ENCODE results near the gene VRK1. TPM values are rescaled to one million over a fixed set of nuclear protein-coding genes. Genes with fewer than 3 reads are reported as not detected.

Gene VRK1
- total RNA-seq, 6 donors from 2014 or later = 6.7 to 19.9 (median 9.9) TPM

DNA sequence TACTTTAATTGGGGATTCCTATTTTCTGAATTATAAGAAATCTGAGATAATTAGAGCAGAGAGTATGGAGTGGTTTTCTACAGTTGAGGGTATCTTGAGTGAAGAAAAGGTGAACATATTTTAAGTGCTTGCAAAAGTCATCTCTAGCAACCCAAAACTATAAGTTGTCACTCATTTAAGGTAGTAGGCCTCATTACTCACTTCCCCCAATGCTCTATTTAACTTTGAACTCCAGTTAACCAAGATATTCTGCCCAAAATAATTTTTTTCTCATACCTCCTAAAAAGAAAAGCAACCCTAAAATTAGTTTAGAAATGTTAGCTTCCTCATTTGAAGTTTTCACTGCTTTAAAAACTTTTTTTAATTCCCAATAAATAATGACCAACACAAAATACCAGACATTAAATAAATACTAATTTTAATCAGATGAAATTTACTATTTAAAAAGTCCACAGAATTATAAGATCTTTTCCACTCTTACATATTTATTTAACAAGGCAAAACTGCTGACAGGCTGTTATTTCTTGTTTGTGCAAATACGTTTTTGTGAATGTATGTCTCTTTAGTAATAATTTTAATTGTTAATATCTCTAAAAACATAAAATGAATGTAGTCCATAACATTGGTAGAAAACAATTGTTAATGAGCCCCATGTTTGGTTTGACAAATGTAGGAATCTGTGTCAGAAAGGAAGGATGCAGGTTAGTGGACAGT lies 47.8 kb downstream of the VRK1 start:
- no peak overlapping the region for H3K27ac ChIP-seq
- 92 to 95% methylated on average over 1 of the region's 1 CpG for WGBS, 2 donors
- H3K4me1 ChIP-seq = no peaks in the 10 kb centered on the region
- H3K9me3 ChIP-seq = no peaks in the 10 kb centered on the region
- H3K27me3 ChIP-seq = no peaks in the 10 kb centered on the region
- H3K36me3 ChIP-seq = peaks cover 0 to 13% (median 4%) of the 10 kb centered on the region in 4 donors
- no peak for ATAC-seq (ENCODE audit: low FRiP score in 2 of 2)
- no peak for DNase-seq
- no peak overlapping the region for H3K4me3 ChIP-seq
- no peak for TF ChIP-seq POLR2AphosphoS5 (IDR thresholded peaks at IDR 0.05)
- no peak for TF ChIP-seq POLR2A (IDR thresholded peaks at IDR 0.05)
- TF ChIP-seq, protein P1, sequence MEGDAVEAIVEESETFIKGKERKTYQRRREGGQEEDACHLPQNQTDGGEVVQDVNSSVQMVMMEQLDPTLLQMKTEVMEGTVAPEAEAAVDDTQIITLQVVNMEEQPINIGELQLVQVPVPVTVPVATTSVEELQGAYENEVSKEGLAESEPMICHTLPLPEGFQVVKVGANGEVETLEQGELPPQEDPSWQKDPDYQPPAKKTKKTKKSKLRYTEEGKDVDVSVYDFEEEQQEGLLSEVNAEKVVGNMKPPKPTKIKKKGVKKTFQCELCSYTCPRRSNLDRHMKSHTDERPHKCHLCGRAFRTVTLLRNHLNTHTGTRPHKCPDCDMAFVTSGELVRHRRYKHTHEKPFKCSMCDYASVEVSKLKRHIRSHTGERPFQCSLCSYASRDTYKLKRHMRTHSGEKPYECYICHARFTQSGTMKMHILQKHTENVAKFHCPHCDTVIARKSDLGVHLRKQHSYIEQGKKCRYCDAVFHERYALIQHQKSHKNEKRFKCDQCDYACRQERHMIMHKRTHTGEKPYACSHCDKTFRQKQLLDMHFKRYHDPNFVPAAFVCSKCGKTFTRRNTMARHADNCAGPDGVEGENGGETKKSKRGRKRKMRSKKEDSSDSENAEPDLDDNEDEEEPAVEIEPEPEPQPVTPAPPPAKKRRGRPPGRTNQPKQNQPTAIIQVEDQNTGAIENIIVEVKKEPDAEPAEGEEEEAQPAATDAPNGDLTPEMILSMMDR (IDR thresholded peaks at IDR 0.05) = no peak
- no peak for TF ChIP-seq EP300 (IDR thresholded peaks at IDR 0.05)

DNA sequence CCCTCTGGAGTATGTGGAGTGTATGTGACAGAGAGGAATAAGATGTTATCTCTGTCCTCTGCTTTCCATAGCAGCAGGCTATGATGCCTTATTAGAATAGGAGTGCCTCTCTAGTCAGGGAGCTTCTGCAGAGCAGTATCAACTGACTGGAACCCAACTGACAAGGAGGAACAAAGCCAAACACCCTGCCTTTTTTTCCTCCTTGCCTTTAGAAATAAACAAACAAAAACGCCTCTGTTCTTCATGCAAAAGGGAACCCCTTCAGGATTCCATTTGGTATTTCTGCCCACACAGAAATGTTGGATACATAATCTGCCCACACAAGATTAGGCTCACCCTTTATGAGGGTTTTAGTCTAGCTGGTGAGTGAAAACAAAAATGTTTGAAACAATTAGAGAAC lies 50.3 kb downstream of the VRK1 start:
- no peaks in the 10 kb centered on the region for H3K4me1 ChIP-seq
- no peaks in the 10 kb centered on the region for H3K9me3 ChIP-seq
- DNase-seq = no peak
- no peak overlapping the region for H3K27ac ChIP-seq
- ATAC-seq (ENCODE audit: low FRiP score in 2 of 2) = no peak
- H3K4me3 ChIP-seq = no peak overlapping the region
- peaks cover 0 to 9% (median 4%) of the 10 kb centered on the region in 4 donors for H3K36me3 ChIP-seq
- H3K27me3 ChIP-seq = no peaks in the 10 kb centered on the region
- WGBS, 2 donors = 44 to 73% methylated on average over 1 of the region's 1 CpG
- TF ChIP-seq POLR2A (IDR thresholded peaks at IDR 0.05) (no peak), EP300 (IDR thresholded peaks at IDR 0.05) (no peak)
- TF ChIP-seq, protein P1 (IDR thresholded peaks at IDR 0.05) = no peak

DNA sequence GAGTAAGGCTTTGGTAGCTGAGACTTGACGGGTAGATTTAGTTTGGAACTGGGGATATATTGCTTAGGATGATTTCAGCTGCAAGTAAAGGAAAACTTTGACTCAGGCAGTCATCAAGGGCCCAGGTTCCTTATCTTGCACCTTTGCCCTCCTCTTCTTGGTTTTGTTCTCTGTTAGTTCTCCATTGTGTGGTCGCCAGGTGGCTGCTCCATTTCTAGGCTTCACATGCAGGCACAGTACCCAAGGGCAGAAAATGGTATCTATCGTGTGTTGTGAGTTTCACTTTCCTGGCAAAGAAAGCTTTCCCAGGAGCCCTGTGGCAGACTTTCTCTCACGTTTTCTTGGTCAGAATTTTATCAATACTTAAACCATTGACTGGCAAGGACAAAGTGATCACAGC lies 50.8 kb downstream of the VRK1 start:
- Histone ChIP-seq H3K27me3 (no peaks in the 10 kb centered on the region), H3K4me1 (no peaks in the 10 kb centered on the region), H3K36me3 (peaks cover 0 to 9% (median 4%) of the 10 kb centered on the region in 4 donors), H3K27ac (no peak overlapping the region), H3K4me3 (no peak overlapping the region), H3K9me3 (no peaks in the 10 kb centered on the region)
- no peak for DNase-seq
- ATAC-seq (ENCODE audit: low FRiP score in 2 of 2) = no peak
- WGBS, 2 donors = 92 to 98% methylated on average over 4 of the region's 4 CpGs
- TF ChIP-seq POLR2A (IDR thresholded peaks at IDR 0.05) (no peak), EP300 (IDR thresholded peaks at IDR 0.05) (no peak), POLR2AphosphoS5 (IDR thresholded peaks at IDR 0.05) (no peak)
- TF ChIP-seq, protein P1 (IDR thresholded peaks at IDR 0.05) = no peak

DNA sequence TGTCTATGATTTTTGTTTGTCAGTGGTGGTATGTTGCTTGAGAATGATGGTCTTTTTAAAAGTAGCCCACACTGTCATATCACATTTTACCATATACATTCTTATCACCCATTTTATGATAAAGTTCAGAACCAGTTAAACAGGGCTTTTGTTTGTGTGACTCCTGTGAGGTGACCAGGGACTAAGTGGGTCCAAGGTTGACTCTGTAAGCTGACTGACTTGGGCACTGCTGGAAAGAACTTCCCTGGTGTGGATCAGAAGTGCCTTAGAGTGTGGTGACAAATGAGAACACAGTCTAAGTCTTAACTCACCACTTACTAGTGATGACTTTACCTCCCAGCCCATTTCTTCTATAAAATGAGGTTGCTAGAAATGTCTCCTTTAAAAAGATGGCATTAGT lies 52.6 kb downstream of the VRK1 start:
- Histone ChIP-seq H3K27me3 (no peaks in the 10 kb centered on the region), H3K9me3 (no peaks in the 10 kb centered on the region), H3K36me3 (peaks cover 0 to 9% (median 4%) of the 10 kb centered on the region in 4 donors), H3K27ac (no peak overlapping the region), H3K4me1 (no peaks in the 10 kb centered on the region), H3K4me3 (no peak overlapping the region)
- TF ChIP-seq POLR2AphosphoS5 (IDR thresholded peaks at IDR 0.05) = no peak
- no peak for TF ChIP-seq POLR2A (IDR thresholded peaks at IDR 0.05)
- no peak for TF ChIP-seq EP300 (IDR thresholded peaks at IDR 0.05)
- TF ChIP-seq, protein P1 (IDR thresholded peaks at IDR 0.05) = no peak
- no peak for DNase-seq
- ATAC-seq (ENCODE audit: low FRiP score in 2 of 2) = no peak

All from upper lobe of left lung (tissue), 6 donors.